GM19455 (cell line): Measurements from ENCODE around the gene CCDC85C.

ENCODE experiments used
- ATAC-seq: cut with Tn5 transposase; IDR thresholded peaks from one replicate; pipeline ENCODE4 v1.9.1; 2021; ENCODE audit not compliant: unreplicated experiment

Gene CCDC85C

DNA sequence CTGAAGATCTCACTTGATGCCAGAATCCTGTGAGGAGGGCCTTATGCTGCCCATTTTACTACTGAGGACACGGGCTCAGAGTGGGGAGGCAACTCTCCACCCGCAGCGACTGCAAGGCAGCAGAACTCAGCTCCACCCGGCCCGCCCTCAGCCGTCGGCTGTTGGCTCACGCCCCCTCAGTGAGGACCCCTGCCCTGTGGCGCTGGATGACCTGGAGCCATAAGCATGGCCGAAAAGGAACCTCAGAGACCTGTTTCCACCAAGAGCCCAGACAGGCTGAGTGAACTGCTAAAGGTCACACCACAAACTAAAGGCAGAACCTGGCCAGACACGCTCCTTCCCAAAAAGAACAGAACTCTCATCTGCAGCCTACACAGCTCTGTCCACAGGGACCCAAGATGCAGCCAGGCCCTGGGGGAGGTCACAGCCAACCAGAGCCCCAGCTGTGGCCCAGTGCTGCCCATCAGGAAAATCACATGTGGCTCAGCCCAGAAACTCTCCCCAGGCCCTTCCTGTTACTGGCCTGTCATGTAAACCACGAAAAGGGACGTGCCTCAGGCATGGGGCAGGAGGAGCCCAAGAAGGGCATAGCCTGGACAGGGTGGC lies 90.0 kb downstream of the CCDC85C start:
- no peak for ATAC-seq

DNA sequence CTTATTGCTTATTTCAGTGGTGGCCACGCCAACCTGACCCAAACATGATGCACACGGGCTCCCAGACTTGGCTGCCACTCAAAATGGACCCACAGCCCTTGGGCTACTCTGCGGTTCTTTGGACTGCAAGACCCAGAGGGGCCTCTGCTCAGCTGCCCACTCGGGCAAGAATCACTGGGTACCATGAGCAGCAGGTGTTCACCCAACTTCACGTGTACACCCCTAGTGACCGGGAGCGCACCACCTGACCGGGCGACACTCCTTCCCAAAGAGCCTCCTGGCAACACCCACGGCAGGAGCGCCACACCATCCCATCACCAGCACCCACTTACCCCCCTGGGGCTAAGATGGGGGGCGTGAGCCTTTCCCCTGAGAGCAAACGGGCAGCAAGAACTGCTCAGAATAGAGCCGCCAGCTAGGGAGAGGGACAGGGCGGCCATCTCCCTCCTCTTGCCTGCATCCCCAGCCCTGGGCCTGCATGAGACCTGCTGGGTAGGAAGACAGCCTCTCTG lies 90.8 kb downstream of the CCDC85C start:
- ATAC-seq, result no peak

DNA sequence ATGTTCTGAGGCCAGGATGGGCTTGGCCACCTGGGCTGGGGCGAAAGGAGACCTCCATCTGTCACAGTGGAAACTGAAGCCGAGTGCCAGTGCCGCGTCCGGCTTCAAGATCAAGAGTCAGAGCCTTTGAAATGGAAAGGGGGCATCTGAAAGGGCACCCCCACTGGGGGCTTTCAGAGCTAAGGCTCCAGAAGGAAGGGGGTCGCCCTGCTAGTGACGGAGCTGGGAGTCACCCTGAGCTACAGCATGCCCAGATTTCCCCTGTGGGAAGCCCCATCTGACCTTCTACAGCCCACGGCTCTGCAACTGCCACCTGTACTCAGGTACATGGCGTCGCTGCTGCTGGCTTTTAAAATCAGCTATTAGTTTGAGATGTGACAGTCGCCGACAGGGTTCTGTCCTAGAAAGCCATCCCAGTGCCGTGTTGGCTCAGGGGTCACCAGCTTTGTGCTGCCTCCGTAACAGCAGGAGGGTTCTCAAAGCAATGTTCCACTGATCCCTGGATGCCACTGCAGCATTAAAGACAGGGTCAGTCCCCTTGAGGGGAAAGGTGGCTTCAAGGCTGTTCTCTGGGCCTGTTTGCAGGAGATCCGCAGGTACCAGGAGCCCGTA lies 91.3 kb downstream of the CCDC85C start:
- ATAC-seq, result no peak

DNA sequence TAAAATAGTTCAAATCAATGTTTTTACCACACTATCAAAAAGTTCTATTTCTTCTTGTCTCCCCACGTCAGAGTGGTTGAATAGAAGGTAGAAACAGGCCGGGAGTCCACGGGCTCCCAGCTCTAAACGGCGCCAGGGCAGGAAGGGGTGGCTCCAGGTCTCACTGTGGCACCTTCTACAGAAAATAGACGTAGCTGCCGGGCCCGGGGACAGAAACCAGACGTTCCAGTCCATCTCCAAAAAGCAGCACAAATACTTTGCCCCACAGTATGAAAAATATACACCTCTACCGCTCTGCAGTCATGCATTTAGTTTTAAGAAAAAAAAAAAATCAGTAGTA lies 91.9 kb downstream of the CCDC85C start:
- no peak for ATAC-seq

DNA sequence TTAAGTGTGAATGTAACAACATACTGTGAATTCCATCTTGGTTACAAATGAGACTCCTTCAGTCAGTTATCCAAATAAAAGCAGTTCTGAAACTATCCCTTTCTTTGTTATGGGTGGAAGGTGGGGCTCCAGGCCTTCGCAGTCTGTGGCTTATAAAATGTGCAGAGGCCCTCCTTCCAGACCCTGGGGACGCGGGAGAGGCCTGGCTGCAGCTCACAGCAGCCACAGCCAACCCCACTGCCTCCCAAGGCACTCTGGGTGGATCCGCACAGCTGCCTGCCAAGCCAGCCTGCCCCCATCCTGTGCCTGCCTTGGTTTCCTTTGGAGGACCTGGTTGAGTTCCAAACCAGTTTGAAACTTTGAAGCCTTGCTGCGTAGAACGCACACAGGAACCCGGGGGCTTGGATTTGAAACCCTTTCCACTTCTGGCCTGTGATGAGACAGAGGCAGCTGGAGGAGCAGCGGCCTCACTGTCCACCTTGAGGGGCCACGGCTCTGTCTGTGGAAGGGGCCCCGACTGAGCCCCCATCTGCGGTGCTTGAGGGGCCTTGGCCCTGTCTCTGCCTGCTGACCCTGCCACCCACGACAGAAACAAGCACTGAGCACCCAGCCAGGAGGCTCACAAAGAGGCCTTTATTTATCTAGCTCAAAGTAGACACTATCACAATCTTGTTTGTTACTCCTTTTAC lies 92.4 kb downstream of the CCDC85C start:
- ATAC-seq, result no peak

DNA sequence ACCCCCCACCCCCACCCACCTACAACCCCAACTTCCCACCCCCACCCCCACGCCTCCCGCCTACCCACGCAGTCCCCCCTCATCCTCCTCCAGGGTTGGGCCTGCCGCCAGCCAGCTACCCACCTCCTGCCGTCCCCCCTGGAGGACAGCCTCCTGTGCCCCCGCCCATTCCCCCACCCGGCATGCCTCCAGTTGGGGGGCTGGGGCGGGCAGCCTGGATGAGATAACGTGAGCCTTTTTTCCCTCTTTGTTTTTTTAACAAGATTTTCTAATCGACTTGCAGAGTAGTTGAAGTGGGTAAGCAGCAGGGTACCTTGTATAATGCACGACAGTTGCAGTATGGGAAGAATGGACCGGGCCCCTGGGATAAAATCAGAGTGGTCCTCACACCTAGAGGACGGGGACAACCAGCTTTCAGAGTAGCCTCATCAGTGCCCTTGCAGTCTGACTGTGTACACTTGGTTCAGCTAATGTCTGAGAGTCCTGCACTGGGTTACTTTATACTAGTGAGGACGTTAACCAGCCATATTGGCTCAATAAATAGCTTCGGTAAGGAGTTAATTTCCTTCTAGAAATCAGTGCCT lies 93.4 kb downstream of the CCDC85C start:
- no peak for ATAC-seq

DNA sequence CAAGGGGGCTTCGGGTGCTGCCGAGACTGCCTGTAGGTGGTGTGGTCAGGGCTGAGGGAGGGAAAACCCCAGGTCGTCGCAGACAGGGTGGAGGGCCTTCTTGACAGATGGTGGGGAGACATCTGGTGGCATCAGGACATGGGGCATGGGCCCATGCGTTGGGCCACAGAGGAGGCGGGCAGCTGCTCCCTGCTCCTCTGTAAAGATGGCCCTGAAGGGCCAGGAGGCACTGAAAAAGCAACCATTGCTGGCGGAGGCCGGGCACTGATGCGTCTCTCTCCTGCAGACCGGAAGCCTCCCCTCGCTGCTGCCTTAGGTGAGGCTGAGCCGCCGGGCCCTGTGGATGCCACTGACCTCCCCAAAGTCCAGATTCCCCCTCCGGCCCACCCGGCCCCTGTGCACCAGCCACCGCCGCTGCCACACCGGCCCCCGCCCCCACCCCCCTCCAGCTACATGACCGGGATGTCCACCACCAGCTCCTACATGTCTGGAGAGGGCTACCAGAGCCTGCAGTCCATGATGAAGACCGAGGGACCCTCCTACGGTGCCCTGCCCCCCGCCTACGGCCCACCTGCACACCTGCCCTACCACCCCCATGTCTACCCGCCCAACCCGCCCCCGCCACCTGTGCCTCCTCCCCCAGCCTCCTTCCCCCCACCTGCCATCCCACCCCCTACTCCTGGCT lies 94.0 kb downstream of the CCDC85C start:
- ATAC-seq, result no peak

DNA sequence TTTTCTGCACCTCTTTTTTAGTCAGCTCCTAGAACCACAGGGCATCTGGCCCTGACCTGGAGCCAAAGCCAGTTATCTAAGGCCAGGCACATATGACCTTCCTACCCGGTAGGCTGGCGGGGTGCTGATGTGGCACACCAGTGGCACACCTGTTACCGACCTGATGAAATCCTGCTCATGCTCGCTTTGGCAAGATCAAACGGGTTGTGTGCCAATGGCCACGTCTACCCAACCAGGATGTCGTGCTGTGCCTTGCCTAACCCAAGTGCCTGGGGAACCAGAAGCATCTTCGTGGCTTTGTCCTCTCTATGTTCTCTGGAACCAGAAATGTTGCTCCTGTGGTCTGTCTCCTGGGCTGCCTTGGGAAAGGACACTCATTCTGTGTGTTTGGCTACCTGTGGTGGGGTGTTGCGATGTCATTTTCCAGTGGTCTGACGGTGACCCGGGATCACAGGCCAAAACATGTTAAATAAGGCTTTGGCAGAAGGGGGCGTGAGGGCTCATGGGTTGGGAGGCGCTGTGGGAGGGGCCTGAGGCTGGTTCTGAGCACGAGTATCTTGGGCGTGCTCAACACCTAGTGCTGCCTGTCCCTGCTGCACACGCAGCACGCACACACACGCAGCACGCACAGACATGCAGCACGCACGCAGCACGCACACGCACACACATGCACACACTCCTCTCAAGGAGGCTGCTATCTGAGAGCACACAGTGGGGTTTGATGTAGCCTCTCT lies 94.9 kb downstream of the CCDC85C start:
- no peak for ATAC-seq

DNA sequence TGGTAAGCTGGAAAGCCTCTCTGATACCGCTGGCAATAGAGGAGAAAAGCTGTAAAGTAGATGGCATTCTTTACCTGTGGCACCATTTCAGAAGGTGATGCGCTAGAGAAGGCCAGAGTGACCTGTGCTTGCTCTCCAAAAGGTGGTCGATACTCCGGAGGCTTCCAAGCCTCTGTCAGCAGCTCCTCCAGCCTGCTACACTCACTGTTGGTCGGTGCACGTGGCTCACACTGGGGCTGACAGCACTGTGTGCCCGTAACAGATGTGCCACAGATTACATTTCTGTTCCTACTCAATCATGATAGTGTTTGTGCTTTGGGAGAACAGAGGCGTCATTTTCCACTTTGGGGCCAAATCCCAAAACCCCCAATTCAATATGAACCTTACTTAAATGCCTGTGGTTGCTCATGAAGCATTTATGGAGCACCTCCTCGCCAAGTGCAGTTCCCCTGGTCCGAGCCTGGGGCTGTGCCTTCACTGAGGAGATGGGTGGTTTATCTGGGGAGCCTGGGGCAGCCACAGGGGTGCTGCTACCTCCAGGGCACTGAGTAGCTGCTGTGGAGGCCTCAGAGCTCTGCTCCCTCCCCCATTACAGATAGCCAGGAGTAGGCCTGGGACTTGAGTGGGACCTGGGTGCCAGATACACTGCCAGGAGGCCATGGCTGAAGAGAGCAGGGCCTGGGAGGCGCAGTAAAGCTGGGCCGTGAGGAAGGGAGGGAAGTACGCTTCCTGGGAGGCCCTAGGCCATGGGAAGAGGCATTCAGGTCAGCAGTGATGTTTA lies 96.0 kb downstream of the CCDC85C start:
- ATAC-seq, result no peak

DNA sequence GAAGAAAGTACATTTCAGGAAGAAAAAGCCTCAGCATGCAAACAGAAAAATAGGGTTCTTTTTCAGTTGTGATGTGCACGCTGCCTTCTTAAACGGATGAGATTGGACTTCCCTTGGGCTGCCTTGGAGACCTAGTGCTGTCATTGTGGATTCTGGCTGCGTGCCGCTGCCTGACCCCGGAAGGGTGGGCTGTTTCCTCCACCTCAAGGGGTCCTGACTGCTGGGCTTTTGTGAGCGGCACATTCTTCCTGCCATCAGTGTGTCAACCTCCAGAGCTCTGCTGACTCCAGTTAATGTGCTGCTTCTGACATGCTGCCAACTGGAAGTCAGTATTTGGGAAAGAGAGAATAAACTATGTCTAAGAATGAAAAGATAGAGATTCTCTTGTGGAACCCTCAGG lies 97.7 kb downstream of the CCDC85C start:
- ATAC-seq, result no peak

DNA sequence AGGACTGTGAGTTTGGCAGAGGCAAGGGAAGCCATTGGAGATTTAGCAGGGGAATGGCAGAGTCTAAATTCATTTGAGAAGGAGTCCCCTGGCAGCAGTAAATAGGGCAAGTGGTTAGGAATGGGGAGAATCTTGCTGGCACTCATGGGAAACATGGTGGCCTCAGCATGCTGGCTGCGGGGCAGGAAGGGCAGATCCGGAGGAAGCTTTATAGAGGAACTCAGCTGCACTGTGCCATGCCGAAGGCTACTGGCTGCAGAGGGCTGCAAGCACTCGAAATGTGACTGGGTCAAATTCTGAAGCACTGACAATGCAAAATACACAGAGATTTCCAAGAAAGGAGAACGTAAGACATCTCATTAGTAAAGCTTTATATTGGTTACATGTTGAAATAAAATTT lies 98.9 kb downstream of the CCDC85C start:
- no peak for ATAC-seq

DNA sequence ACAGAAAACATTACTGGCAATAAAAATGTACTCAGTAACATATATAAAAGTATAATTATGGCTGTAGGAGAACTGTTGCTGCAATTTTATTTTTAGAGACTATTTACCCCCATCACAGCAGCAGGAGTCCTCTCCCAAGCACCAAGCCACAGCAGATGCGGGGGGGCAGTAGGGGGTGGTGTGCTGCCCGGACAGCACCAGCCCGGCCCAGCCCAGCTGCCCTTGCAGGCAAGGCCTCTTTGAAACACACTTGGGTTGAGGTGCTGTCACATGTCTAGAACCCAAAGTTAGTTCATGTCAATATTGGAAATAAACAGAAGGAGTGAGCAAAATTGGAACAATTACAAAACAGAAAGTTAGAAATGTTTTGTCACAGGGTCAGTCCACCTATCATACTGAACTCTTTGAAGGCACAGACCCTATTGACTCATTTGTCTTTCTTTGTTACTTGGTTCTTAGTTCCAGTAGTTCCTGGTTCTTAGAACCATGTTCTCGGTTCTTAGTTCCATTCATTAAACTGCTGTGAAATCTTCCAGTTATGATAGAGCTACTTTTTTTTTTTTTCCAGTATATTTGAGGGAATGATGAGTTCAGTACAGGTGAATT lies 100.1 kb downstream of the CCDC85C start:
- no peak for ATAC-seq

DNA sequence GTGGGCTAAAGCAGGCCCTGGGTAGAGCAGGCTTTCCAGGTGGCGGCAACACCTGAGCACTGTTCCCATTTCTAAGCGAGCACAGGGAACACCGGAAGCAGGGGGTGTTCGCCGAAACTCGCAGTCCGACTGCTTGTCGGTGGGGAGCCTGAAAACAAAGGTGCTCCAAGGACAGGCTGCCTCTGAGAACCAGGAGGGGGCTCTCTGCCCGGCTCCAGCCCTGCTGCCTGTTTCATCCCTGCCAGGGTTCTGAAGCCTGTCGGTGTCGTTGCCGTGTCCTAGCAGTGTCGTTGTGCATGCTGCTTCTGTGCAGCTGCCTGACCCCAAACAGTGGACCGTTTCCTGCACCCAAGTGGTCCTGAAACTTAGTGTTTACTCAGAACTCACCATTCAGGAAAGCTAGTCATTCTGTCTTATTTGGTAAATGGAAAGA lies 101.0 kb downstream of the CCDC85C start:
- ATAC-seq, result no peak

DNA sequence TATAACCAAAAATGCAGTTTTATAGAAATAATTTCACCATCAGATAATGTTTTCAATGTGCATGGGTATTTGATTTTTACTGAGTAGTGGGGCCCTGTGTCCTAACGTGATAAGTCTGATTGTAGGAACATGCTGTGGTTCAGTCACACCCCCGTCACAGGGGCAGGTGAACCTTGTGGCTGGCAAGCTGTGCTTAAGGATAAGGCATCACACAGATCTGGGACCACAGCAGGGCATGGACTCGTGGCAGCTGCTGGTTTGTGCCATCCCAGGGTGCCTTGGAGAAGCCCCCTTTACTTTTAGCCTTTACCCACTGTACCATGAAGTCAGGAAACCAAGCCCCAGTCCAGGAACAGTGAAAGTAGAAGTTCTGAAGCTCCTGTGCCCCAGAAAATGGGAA lies 106.1 kb downstream of the CCDC85C start:
- no peak for ATAC-seq

DNA sequence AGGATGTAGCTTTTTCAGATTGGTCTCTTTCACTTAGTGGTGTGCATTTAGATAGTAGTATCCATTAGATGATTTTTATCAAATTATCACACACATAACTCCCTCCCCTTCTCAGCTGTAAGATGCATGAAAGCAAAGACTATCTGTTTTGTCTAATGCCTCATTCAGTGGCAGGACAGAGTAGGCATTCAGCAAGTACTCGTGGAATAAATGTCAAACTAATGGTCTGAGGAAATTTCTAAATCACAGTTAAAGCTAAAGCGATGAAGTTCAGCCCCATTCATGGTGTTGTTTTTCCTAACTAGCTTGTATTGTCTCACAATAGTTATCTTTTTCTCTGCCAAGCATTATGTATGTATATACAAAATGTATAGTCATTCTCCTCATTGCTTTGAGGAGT lies 106.7 kb downstream of the CCDC85C start:
- ATAC-seq, result no peak

DNA sequence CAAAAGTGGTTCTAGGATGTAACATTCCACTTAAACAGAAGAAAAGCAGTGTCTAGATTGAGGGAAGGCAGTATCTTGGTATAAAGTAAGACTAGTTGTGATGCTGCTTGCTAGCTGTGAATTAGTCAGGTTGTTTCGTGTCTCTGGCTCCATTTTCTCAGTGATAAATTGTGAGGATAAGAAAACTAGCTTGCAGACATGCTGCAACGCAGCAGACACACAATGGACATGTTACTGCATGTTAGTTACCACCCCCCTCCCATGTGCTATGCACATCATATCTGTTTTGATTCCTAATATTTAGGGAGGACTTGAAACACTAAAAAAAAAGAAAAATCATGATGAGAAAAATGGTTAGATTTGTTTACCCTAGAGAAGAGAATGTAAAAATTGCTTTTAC lies 119.9 kb downstream of the CCDC85C start:
- no peak for ATAC-seq

DNA sequence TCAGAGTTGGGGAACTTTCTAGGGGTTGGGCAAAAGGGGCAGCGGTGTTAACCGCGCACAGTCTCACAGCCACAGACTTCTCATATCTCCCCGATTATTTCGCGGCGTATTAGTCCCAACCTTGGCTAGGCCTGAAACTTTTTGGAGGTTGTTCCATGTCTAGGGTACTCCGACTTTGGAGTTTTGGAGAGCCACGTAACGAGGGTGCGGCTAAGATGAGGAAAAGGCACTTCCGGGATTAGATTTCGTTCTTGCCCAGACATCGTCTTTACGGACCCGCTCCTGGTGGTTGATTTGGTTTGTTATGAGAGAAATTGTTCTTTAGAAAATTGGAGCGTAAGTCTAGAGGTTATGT lies 122.3 kb downstream of the CCDC85C start:
- no peak for ATAC-seq

DNA sequence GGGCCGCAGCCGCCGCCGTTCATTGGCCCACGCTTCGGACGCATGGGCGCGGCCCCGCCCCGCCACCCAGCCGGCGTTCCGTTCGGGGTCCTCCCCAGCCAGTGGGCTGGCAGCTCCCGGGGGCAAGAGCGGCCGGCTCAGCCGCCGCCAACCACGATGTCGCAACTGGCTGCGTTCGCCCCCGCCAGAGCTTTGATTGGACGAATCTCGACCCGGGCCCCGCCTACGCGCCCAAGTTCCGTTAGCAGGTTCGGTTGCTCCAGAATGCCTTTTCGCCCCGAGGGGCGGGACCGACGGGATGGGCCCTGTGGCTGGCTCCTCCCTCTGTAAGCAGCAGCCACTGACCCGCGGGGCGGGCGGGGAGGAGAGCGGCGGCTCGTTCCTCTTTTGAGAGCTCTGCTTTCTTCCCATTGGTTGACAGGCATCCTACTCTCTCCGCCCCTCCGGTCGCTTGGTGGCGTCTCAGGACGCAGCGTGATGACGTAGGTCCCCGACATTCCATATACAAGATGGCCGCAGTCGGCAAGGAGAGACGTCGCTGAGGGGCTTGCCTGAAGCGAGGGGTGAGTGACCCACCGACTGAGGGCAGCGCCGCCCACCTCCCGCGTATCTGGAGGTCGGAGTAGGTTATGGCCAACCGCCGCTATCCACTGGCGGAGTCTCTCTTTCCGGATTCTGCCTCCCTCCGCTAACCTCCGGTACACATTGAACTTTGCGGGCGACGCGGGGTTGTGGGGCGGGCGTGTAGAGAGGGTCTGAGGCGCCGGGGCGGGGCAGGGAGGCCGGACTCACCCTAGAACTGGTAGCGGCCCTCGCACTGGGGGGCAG lies 122.9 kb downstream of the CCDC85C start, which contains the start of gene CCNK:
Gene CCNK (plus strand): TSS at position 493 of the 828 bp plus-strand sequence. CDS start 11,269 bp downstream, outside the sequence.
- peak; percentile 85 for ATAC-seq
